Measurements from ENCODE around the gene CCL21.

- TF ChIP-seq CTCF (IDR thresholded peaks at IDR 0.05) = peak in 3 of 4 experiments; percentile 29 to 52 (median 45)
- TF ChIP-seq POLR2AphosphoS5 (IDR thresholded peaks at IDR 0.05) = no peak
- TF ChIP-seq POLR2A (IDR thresholded peaks at IDR 0.05) = no peak
Observed at GRCh38 chr9:34675048-34675714, 34.8 kb downstream of the CCL21 start.

All from prostate gland (tissue), 2 donors.